DLD1 (cell line): Measurements from ENCODE around the gene SLC2A8.

Experiments
- in situ Hi-C: cut with HindIII; loops from 2 replicates; pipeline ENCODE4 v1.10.0; 2017; ENCODE audit warnings: low sequenced_read_pairs

Gene SLC2A8

DNA sequence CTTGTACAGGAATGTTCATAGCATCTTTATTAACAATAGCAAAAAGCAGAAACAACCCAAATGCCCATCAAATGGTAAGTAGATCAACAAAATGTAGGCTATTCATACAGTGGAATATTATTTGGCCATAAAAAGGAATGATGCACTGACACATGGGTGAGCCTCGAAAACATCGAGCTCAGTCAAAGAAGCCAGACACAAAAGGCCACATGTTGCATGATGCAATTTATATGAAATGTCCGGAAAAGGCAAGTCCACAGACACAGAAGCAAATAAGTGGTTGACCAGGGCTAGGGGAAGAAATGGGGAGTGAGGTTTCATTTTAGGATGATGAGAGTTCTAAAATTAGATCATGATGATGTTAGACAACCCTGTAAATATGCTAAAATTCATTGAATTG is 16.5 kb upstream of the SLC2A8 start:
- in situ Hi-C loops, result no loop called here

DNA sequence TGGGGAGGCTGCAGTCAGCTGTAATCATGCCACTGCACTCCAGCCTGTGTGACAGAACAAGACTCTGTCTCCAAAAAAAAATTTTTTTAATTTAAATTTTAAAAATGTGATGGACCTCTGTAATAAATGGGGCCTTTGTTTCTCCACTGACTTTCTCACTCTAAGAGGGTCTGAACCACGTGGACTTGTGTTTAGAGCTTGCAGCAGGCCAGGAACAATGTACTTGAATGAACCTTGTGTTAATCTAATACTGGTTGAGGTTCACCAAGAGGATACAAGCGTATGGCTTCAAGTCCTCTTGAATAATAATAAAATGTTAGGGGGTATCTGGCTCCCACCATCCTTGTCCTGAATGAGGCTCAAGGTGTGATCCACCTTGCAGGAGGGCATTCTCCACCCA is 14.4 kb upstream of the SLC2A8 start:
- in situ Hi-C loops, result no loop called here

DNA sequence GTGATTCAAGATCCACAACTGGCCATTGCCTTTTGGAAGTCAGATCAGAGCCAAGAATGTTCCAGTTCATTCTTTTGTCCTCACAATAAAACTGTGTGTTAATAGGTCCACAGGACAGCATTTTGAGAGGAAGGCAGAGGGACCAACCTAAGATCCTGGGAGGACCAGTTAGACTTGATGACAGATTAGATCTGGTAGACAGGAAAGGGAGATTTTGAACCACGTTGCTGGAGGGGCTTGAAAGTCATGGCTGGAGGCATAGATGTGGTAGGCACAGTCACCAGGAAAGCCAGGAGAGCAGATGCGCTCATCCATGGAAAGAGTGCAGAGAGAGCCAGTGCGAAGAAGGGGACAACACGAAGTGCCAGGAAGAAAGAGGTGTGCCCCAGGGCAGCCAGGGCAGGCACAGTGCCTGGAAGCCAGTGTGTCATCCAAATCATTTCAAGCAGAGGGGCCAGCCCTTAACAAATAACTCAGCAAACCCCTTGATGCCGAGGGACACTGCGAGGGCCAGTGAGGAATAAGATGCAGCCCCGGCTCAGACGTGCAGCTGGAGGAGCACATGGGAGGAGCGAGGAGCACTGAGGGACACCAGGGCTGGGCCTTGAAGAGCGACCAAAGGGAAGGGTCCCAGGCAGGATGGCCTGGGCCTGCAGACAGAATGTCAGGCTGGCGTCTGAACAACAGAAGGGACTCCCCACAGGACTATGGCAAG is 12.8 kb upstream of the SLC2A8 start:
- in situ Hi-C loops, result no loop called here

DNA sequence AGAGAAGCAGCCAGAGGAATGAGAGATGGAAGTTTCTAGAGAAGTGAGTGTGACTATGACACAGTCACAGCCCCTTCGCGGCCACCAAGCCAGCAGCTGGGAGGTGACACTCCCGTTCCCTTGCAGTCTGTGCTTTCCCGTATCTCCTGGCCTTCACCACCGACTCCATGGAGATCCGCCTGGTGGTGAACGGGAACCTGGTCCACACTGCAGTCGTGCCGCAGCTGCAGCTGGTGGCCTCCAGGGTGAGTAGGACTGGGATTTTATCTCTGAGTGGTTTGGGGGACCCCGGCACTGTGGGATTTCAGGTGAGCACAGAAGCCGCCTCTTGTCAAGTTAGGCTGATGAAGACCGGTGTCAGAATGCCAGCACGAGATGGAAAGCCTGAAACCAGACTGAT is 12.1 kb upstream of the SLC2A8 start:
- in situ Hi-C loops, result no loop called here

DNA sequence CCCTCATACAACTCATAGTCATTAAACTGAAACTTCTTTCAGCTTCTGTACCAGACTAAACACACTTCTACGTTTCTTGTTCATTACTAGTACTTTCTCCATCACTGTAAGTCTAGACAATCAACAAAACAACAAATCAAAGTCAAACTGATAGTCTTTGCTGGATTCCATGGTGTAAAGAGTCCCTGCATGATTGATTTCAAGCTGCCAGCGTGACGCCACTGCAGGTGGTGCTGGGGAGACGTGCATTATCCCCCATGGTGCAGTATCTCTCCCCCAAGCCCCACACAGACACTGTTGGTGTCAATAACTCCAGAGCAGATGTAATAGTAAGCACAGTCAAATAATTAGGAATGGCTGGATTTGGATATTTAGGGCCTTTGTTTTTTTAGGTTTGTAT is 10.7 kb upstream of the SLC2A8 start:
- in situ Hi-C loops, result no loop called here

DNA sequence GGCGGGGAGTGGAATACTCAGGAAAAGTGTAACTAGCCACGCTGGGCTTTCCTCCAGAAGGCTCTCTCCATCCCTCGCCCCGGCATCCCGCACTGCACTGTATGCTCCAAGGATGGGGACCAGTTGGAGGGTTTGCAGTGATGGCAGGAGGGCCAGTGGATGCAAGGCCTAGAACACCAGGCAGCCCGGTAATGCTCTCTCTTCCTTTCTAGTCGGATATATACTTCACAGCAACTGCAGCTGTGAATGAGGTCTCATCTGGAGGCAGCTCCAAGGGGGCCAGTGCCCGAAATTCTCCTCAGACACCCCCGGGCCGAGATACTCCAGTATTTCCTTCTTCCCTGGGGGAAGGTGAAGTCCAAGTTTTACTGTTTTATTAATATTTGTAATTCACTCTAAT is 10.0 kb upstream of the SLC2A8 start:
- in situ Hi-C loops, result no loop called here

DNA sequence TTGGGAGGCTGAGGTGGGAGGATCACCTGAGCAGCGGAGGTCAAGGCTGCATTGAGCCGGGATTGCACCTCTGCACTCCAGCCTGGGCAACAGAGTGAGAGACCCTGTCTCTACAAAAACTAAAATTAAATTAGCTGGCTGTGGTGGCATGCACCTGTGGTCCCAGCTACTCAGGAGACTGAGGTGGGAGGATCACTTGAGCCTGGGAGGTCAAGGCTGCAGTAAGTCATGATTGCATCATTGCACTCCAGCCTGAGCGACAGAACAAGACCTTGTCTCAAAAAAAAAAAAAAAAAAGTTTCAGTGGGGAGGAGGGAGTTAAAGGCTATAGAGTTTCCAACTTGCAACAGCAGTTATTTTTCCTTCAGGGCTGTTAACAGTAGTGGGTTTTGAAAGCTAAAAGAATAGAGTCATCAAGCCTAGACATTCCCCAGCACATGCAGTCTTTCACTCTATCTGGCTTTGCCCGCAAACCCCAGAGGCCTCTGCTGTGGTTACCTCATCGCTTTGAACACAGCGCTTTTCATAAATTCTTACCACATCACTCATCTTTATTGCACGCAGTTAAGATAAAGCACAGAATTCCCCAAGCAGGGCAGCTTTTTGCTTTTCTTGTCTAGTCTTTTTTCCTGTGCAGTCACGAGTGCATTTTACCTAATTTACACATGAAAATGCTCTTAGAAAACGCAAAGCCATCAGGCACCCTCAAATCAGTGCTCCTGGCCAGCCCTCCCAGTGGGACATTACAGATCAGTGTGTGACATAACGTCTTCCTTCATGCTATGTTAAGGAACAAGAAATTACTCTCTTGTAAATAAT is 8.7 kb upstream of the SLC2A8 start:
- in situ Hi-C loops, result no loop called here

DNA sequence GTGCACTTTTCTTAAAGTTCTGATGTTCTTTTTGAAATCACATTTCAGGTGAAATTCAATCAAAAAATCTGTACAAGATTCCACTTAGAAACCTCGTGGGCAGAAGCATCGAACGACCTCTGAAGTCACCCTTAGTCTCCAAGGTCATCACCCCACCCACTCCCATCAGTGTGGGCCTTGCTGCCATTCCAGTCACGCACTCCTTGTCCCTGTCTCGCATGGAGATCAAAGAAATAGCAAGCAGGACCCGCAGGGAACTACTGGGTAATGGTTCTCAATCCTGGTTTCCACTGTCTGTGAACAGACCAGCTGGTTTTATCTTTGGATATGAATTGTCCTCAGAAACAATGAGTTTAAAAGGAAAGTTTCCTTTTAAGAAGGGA is 8.1 kb upstream of the SLC2A8 start:
- in situ Hi-C loops, result no loop called here

DNA sequence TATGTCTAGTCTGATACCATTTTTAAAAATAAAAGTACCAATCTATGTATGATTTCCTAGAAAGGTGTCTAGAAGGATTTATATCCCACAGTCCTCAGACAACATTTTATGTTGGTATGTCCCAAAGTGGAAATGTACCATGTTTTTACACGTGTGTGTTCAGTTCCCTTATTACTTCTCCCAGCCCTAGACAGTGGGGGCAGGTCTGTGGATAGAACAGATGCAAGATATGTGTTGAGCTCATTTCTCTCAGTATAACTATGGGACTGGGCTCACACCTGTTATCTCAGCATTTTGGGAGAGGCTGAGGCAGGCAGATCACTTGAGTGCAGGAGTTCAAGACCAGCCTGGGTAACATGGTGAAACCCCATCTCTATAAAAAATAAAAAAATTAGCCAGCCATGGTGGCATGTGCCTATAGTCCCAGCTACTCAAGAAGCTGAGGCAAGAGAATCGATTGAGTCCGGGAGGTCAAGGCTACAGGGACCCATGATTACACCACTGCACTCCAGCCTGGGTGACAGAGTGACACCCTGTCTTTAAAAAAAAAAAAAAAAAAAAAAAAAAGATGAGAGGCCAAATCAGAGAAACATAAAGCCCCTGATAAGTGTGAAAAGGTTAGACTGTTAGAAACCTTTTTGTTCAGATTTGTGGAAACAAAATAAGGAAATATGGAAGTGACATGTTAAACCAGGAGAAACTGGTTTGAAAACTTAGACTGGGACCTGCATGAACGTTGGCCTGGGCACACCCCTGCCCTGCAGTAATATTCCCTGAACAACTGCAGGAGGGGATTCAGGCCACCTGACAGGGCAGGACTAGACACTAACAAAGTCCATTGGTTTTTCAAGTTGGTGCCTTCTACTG is 7.4 kb upstream of the SLC2A8 start:
- in situ Hi-C loops, result no loop called here

DNA sequence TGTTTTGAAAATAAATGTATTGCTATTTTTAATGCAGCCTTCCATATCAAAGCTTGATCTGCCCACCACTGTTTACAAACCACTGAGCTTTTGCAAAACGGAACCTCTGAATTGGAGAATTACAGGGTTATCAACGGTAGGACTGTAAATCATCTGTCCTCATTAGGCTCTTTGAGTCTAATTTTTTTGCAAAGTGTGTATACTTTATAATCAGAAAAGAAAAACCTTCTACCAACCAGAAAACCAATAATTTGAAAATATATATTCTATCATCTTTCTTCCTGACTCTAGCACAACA is 6.8 kb upstream of the SLC2A8 start:
- in situ Hi-C loops, result no loop called here

DNA sequence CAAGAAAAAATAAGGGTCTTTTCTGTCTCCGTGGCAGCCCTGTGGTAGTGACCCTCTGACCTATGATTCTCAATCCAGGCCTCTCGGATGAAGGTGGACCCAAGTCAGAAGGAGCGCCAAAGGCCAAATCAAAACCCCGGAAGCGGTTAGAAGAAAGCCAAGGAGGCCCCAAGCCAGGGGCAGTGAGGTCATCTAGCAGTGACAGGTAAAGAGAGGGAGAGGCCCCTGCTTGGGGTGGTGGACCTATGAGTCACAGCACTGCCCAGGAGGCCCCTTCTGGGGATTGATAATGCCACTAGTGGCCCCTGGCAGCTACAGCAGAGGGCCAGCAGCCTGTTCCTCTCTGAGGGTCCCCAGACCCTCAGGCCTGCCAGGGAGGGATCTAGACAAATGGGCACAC is 6.4 kb upstream of the SLC2A8 start:
- in situ Hi-C loops, result no loop called here

DNA sequence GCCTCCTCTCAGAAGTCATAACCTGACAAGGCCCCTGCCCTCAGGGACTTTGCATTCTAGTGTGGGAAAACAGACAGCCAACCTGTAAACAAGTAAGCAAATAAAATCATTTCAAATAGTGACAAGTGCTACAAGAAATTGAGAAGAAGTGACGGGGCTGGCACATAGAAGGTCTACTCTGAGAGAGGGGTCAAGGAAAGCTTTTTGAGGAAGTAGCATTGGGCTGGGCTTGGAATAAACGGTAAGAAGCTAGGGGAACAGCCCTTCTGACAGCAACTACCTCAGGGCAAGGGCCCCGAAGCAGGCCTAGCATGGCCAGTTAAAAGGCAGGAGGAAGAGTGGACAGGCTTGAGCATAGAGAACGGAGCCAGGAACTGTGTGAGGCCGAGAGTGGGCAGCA is 4.8 kb upstream of the SLC2A8 start:
- in situ Hi-C loops, result no loop called here

DNA sequence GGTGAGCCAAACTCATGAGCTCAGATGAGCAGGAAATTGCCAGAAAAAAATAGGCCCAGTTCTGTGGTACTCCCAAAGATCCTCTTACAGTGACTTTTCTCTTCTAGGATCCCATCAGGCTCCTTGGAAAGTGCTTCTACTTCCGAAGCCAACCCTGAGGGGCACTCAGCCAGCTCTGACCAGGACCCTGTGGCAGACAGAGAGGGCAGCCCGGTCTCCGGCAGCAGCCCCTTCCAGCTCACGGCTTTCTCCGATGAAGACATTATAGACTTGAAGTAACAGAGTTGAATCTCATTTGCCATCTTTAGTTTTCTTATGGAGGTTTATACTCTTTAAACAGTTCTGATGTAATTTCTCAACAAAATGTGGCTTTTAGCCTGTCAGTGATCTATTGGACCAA is 4.0 kb upstream of the SLC2A8 start:
- in situ Hi-C loops, result no loop called here

DNA sequence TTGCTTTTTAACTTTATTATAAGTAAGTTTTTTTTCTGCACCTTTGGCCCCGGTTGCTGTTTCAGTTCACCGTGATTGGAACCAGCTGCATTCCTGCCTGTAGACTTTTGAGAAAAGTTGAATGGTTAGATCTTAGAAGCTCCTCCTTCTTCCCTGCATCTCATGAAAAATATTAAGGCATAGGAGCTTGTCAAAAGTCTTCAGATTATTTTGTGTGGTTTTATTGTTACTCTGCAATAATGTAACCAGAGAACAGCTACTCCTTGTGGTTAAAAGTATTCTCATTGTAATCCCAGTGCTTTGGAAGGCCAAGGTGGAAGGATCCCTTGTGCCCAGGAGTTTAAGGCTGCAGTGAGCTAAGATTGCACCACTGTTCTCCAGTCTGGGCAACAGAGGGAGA is 3.3 kb upstream of the SLC2A8 start:
- in situ Hi-C loops, result no loop called here

DNA sequence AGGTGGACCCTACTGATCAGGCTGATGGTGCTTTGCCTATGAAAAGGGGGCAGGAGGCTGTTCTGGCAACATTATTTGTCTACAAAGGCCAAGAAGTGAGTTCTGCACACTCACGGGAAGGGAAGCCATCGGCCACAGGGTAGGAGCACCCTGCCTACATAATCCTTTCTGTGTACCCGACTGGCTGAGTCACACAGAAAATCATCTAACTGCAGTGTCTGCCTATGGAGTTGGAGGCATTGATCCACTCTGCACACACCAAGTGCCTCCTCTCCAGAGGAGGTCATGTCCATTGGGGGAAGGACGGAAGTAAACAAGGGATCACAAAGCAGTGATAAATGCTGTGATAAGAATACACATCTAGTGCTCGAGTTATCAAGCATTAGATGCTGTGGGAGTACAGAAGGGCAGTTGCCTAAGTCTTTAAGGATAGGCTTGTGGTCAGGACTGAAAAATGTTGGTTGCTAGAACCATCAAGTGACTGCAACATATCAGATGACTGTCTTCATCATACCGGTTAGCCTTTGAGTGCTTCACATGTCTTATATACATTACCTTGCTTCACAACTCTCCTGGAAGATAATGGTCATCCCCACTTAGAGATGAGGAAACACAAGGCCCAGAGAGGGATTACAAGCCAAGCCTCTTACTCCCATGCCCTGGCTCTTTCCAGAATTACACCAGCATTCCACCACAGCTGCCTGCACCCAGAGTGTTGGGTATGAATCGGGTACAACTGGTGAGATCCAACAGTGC is 1.3 kb upstream of the SLC2A8 start:
- in situ Hi-C loops, result no loop called here

DNA sequence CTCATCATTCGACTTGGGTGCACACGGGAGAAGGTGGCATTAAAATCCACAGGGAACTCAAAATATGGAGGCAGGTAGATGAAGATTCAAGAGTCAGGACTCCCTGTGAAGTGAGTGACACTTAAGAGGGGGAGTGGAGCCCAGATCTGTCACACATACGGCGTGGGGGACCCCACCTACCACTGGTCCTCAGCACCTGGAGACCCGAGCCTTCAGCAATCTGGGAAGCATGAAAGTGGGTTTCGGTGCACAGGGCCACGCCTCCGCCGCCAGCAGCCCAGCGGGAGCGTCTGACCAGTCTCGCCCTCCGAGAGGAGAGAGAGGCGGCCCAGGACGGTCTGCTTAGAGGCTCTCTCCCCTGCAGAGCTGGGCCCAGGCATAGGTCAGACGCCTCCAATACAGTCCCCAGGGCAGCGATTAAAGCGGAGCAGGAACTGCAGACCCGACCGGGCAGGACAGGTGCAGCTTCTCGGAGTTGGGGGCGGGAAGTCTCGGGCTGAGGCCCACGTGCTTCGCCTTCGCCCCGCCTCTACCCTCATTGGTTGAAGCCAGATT is 639 bp upstream of the SLC2A8 start:
- in situ Hi-C loops, result no loop called here

DNA sequence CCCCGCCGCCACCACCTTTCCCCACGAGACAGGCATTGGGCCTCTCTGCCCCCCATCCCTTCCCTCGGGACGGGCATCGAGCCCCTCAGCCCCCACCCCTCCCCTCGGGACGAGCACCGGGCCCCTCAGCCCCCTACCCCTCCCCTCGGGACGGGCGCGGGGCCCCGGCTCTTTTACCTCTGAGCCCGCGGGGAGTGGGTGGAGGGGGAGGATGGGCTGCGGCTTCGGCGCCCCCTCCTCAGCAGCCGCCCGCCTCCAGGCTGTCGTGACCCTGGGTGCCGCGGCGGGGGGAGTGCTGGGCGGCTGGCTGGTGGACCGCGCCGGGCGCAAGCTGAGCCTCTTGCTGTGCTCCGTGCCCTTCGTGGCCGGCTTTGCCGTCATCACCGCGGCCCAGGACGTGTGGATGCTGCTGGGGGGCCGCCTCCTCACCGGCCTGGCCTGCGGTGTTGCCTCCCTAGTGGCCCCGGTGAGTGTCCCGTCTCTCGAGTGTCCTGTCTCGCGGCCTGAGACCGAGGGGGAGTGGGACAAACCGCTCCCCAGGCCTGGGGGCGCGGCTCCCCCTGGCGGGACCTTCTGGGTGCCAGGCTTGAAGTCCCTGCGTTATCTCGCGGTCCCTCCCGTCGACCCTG is 791 bp downstream of the SLC2A8 start:
- in situ Hi-C loops, result no loop called here

DNA sequence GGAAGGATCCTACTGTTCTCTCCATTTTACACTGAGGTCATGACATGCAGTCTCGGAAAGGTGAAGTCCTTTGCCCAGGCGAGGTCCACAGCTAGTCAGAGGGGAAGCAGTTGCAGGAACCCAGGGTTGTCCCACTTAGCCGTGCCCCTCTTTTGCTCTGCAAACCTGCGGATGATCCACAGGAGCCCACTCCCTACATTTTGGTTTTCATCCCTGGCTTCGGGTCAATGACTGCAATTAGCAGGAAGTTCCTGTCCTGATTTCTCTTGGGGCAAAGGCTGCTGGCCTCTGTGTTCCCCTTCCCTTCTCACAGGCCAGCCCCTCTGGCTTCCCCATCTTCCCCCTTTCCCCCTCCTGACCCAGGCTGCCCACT is 1.3 kb downstream of the SLC2A8 start:
- in situ Hi-C loops, result no loop called here

DNA sequence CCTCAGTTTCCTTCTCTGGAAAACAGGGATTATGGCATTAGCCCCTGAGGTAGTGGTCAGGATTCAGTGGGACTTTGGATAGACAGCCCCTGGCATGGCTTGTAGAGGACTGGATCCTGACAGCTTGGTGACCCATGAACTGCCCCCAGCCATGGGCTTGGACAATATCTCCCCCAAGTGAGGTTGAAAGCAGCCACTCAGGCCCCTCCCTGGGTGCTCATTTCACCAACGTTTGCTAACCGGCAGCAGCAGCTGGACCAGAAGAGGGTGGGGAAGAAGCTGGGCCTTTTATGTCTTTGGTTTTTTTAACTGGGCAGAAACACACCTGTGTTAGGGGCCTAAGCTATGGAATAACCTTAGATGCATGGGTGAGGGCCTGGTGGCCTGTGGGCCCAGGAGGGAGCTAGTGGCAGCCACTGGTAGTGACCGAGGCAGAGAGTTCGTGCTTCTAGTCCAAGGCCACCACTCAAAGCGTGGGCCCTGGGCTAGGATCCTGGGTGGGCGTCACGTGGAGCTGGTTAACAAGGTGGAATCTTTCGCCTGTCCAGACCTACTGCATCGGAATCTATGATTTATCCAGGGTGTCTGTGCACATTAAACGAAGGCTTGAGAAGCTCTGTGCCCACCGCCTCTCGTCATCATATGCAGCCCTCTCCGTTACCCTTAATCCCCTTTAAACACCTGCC is 1.9 kb downstream of the SLC2A8 start:
- in situ Hi-C loops, result no loop called here

DNA sequence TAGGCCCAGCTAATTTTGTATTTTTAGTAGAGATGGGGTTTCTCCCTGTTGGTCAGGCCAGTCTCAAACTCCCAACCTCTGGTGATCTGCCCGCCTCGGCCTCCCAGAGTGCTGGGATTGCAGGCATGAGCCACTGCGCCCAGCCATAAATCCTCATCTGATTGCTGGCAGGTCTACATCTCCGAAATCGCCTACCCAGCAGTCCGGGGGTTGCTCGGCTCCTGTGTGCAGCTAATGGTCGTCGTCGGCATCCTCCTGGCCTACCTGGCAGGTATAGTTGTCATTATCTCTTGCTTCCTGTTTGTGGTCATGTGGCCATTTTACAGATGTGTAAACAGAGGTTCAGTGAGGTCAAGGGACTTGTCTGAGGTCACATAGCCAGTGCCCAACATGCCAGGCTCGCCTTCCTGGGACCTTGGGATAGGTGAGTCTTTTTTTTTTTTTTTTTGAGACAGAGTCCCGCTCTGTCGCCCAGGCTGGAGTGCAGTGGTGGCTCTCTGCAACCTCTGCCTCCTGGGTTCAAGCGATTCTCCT is 2.8 kb downstream of the SLC2A8 start:
- in situ Hi-C loops, result loop anchor here (10.0 kb wide), 1 partner anchor 165 kb away; no protein-coding TSS in a partner anchor
